Measurements from ENCODE around the gene FAM9C.
"Not testable (repeated sequence)": the region's sequence is repeated elsewhere in the genome, so short reads cannot be mapped to it uniquely, and the experiment has no call there.

DNA sequence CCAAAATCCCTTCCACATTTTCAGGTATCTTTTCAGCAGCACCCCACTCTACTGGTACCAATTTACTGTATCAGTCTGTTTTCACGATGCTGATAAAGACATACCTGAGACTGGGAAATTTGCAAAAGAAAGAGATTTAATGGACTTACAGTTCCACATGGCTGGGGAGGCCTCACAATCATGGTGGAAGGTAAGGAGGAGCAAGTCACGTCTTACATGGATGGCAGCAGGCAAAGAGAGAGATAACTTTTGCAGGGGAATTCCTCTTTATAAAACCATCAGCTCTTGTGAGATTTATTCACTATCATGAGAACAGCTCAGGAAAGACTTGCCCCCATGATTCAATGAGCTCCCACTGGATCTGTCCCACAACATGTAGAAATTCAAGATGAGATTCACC, 18.7 kb upstream of the FAM9C start:
- TF ChIP-seq, protein P1, sequence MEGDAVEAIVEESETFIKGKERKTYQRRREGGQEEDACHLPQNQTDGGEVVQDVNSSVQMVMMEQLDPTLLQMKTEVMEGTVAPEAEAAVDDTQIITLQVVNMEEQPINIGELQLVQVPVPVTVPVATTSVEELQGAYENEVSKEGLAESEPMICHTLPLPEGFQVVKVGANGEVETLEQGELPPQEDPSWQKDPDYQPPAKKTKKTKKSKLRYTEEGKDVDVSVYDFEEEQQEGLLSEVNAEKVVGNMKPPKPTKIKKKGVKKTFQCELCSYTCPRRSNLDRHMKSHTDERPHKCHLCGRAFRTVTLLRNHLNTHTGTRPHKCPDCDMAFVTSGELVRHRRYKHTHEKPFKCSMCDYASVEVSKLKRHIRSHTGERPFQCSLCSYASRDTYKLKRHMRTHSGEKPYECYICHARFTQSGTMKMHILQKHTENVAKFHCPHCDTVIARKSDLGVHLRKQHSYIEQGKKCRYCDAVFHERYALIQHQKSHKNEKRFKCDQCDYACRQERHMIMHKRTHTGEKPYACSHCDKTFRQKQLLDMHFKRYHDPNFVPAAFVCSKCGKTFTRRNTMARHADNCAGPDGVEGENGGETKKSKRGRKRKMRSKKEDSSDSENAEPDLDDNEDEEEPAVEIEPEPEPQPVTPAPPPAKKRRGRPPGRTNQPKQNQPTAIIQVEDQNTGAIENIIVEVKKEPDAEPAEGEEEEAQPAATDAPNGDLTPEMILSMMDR (IDR thresholded peaks at IDR 0.05; ENCODE audit: insufficient read depth, low read depth, low read length): not testable (repeated sequence)
- TF ChIP-seq EZH2 (IDR thresholded peaks at IDR 0.05; ENCODE audit: insufficient read depth, low read length): not testable (repeated sequence)

Data from astrocyte (in vitro differentiated cells and primary cell).